ENCODE measurements around the gene FCER2. TPM values are rescaled to one million over a fixed set of nuclear protein-coding genes. Genes with fewer than 3 reads are reported as not detected.

FCER2 gene
- total RNA-seq, 1 donor from 2014 or later: 0.30 TPM

- no peak overlapping the region for H3K4me3 ChIP-seq
- no peaks in the 10 kb centered on the region for H3K36me3 ChIP-seq
- H3K27me3 ChIP-seq (ENCODE audit: low read depth): peaks cover 87% of the 10 kb centered on the region
- H3K9me3 ChIP-seq (replicated peaks): peaks cover 5% of the 10 kb centered on the region
- DNase-seq: no peak
- intact Hi-C loops (cut with micrococcal nuclease): no loop called here
- no peaks in the 10 kb centered on the region for H3K4me1 ChIP-seq
- H3K27ac ChIP-seq (replicated peaks): no peak overlapping the region
- no peak for TF ChIP-seq CTCF (IDR thresholded peaks at IDR 0.05; ENCODE audit: borderline replicate concordance)
Observed at GRCh38 chr19:7722231-7722651, 20.3 kb upstream of the FCER2 start.

GRCh38 chr19:7720351-7720750 lies 18.4 kb upstream of the FCER2 start:
- no peak for TF ChIP-seq CTCF (IDR thresholded peaks at IDR 0.05; ENCODE audit: borderline replicate concordance)
- no peak for DNase-seq
- peaks cover 16% of the 10 kb centered on the region for H3K9me3 ChIP-seq (replicated peaks)
- no peak overlapping the region for H3K27ac ChIP-seq (replicated peaks)
- intact Hi-C loops (cut with micrococcal nuclease): no loop called here
- no peaks in the 10 kb centered on the region for H3K36me3 ChIP-seq
- H3K27me3 ChIP-seq (ENCODE audit: low read depth): peaks cover 69% of the 10 kb centered on the region
- H3K4me1 ChIP-seq: no peaks in the 10 kb centered on the region
- no peak overlapping the region for H3K4me3 ChIP-seq

- H3K4me3 ChIP-seq: no peak overlapping the region
- intact Hi-C loops (cut with micrococcal nuclease): no loop called here
- peaks cover 16% of the 10 kb centered on the region for H3K9me3 ChIP-seq (replicated peaks)
- no peak for TF ChIP-seq CTCF (IDR thresholded peaks at IDR 0.05; ENCODE audit: borderline replicate concordance)
- H3K27me3 ChIP-seq (ENCODE audit: low read depth): peaks cover 55% of the 10 kb centered on the region
- H3K4me1 ChIP-seq: no peaks in the 10 kb centered on the region
- no peaks in the 10 kb centered on the region for H3K36me3 ChIP-seq
- no peak overlapping the region for H3K27ac ChIP-seq (replicated peaks)
- DNase-seq: no peak
Observed at GRCh38 chr19:7718668-7719067, 16.7 kb upstream of the FCER2 start.

GRCh38 chr19:7716762-7717161 lies 14.8 kb upstream of the FCER2 start:
- peaks cover 37% of the 10 kb centered on the region for H3K27me3 ChIP-seq (ENCODE audit: low read depth)
- H3K4me3 ChIP-seq: no peak overlapping the region
- DNase-seq: no peak
- no peaks in the 10 kb centered on the region for H3K36me3 ChIP-seq
- H3K27ac ChIP-seq (replicated peaks): no peak overlapping the region
- TF ChIP-seq CTCF (IDR thresholded peaks at IDR 0.05; ENCODE audit: borderline replicate concordance): no peak
- H3K4me1 ChIP-seq: no peaks in the 10 kb centered on the region
- H3K9me3 ChIP-seq (replicated peaks): peaks cover 16% of the 10 kb centered on the region
- intact Hi-C loops (cut with micrococcal nuclease): no loop called here

- TF ChIP-seq CTCF (IDR thresholded peaks at IDR 0.05; ENCODE audit: borderline replicate concordance): no peak
- intact Hi-C loops (cut with micrococcal nuclease): no loop called here
- no peak overlapping the region for H3K4me3 ChIP-seq
Observed at GRCh38 chr19:7715671-7716070, 13.7 kb upstream of the FCER2 start.

DNA sequence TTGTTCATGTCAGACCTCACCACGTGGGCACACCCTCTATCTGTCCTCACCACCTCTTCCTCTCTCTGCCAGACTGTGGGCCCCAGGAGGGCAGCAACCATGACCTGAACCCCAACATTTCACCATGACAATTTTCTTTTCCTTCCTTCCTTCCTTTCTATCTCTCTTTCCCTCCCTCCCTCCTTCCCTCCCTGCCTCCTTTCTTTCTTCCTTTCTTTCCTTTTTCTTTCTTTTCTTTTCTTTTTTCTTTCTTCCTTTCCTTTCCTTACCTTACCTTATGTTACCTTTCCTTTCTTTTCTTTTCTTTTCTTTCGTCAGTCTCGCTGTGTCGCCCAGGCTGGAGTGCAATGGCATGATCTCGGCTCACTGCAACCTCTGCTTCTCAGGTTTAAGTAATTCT lies 8.7 kb upstream of the FCER2 start:
- Histone ChIP-seq H3K4me1 (no peaks in the 10 kb centered on the region), H3K36me3 (no peaks in the 10 kb centered on the region), H3K27ac (replicated peaks) (no peak overlapping the region), H3K27me3 (ENCODE audit: low read depth) (peaks cover 15% of the 10 kb centered on the region), H3K9me3 (replicated peaks) (no peaks in the 10 kb centered on the region), H3K4me3 (no peak overlapping the region)
- DNase-seq: no peak
- intact Hi-C loops (cut with micrococcal nuclease): no loop called here
- no peak for TF ChIP-seq CTCF (IDR thresholded peaks at IDR 0.05; ENCODE audit: borderline replicate concordance)

More at GRCh38 chr19:7715671-7716070, 13.7 kb upstream of the FCER2 start:
- peaks cover 33% of the 10 kb centered on the region for H3K27me3 ChIP-seq (ENCODE audit: low read depth)
- H3K9me3 ChIP-seq (replicated peaks): peaks cover 16% of the 10 kb centered on the region
- H3K4me1 ChIP-seq: no peaks in the 10 kb centered on the region
- H3K36me3 ChIP-seq: no peaks in the 10 kb centered on the region
- DNase-seq: no peak
- no peak overlapping the region for H3K27ac ChIP-seq (replicated peaks)
